HG03060 (cell line): ENCODE data around the gene BCAR3.
"Not testable (repeated sequence)": the region's sequence is repeated elsewhere in the genome, so short reads cannot be mapped to it uniquely, and the experiment has no call there.

ENCODE experiments used
- ATAC-seq: cut with Tn5 transposase; IDR thresholded peaks from one replicate; pipeline ENCODE4 v1.9.1; 2021; ENCODE audit warnings: low read depth, moderate number of reproducible peaks; ENCODE audit not compliant: unreplicated experiment

Gene BCAR3

GRCh38 chr1:93707956-93708355, 26.3 kb upstream of the BCAR3 start:
- ATAC-seq, result peak; percentile 58

DNA sequence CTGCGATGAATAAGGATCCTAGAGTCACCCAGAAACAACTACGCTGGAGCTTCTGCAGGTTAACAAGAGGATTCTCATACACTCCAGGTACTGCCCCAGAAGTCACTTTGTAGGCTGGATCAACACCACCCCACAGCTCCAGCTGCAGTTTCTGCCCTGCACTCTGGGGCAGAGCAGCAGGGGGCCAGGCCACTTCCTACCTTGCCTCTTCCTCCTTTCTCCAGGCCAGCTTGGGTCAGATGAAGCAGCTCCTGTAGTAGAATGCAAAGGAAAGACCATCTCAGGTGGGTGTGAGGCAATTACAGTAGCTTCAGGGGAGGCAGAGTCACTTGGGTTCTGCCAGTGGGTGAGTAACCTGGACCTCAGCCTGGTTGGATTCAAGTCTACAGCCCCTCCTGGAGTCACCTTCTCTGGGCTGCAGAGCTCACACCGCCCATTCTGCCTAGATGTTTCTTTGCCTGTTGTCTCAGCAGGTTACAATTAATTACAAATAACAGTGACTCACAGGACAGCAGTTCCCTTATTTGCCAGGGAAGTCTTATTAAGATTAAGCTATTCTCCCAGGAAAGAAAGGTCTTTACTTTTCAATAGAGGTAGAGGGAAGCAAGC, 24.4 kb upstream of the BCAR3 start:
- ATAC-seq, result no peak

DNA sequence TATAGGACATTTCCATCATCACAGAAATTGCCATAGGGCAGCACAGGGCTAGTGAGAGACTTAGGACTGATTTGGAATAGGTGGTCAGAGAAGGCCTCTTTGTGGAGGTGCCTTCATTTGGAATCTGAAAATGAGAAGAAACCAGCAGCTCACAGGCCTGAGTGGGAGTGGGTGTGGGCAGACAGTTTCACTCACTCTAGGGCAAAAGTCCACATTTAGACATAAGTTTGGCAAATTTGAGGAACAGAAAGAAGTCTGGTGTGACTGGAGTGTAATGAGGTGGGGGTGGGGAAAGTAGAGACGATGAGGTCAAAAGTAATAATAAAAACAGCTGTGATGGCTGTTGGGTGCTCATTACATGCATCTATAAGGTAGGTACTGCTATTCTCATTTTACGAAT, 22.4 kb upstream of the BCAR3 start:
- no peak for ATAC-seq

DNA sequence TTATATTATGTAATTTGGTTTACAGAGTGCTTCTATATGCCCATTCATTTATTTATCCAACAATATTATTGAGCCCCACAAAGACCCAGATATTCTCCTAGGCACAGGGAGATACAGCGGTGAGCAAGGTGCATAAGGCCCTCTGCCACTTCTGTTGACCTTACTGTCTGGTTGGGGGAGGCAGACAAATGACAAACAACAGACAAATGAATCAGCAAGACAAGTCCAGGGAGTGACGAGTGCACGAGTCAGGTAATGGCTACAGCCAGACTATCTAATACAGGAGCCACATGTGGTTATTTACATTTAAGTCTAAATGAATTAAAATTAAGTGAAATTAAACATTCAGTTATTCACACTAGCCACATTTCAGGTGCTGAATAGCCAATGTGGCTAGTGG, 22.0 kb upstream of the BCAR3 start:
- ATAC-seq, result no peak

DNA sequence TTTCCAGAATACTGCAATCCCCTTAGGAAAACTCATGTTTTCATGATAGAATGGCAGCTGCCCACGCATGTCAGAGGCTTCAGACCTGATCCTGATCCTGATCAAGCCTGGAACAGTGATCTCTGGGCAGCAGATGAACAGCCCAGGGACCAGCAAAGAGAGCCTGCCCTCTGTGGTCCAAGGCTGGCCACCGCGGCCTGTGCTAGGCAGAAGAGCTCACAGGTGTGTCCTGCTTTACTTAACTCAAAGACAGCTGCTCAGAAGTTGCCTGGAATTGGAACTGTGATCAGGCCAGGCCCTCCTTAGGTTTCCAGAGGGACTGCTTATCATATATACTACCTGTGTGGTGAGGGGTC, 21.2 kb upstream of the BCAR3 start:
- no peak for ATAC-seq

- no peak for ATAC-seq
Measured at GRCh38 chr1:93702111-93702827, 20.6 kb upstream of the BCAR3 start.

- ATAC-seq, result no peak
Measured at GRCh38 chr1:93701629-93702028, 20.0 kb upstream of the BCAR3 start.

- no peak for ATAC-seq
Measured at GRCh38 chr1:93700532-93701469, 19.2 kb upstream of the BCAR3 start.

GRCh38 chr1:93699503-93700168, 18.0 kb upstream of the BCAR3 start:
- no peak for ATAC-seq

DNA sequence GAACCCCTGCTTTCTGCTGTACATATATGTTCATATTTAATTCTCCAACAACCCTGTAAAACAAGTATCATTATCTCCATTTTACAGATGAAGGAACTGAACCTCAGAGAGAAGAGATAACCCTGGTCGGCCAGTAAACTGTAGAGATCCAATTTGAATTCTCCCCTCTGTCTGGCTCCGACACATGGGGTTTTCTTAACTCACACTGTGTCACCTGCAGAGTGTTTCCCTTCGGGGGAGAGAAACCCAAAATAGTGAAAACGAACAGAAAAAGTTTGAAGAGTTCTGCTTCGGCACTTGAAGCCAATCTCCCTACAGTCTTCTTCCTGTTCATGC, 17.4 kb upstream of the BCAR3 start:
- no peak for ATAC-seq

GRCh38 chr1:93698329-93699048, 16.9 kb upstream of the BCAR3 start:
- no peak for ATAC-seq

DNA sequence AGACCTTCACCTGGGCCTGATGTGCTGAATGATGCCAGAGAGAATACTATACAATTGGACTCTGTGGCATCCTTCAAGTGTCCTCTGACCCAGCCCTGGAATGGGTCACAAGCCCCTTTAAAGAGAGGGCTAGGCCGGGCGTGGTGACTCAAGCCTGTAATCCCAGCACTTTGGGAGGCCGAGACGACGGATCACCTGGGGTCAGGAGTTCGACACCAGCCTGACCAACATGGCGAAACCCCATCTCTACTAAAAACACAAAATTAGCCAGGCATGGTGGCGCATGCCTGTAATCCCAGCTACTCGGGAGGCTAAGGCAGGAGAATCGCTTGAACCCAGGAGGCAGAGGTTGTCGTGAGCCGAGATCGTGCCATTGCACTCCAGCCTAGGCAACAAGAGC, 15.9 kb upstream of the BCAR3 start:
- ATAC-seq, result not testable (repeated sequence)

GRCh38 chr1:93695411-93696005, 13.9 kb upstream of the BCAR3 start:
- ATAC-seq, result peak; percentile 45

DNA sequence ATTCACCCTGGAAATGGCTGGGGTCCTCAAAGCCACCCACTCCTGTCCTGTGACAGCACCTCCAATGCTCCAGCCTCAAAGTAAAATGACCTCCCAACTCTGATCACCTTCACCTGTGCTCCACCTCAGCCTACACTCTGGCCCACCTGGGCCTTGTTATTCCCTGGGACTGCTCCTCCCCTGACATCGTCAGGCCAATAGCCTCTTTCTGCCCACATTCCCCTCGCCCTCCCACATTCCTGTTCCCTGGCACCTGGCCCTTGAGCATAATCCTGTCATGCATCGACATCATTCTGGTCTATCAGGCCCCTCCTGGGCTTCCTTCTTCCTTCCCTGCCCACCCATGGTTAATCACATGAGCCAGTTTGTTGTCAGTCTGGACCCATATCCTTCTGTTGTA, 13.2 kb upstream of the BCAR3 start:
- no peak for ATAC-seq

DNA sequence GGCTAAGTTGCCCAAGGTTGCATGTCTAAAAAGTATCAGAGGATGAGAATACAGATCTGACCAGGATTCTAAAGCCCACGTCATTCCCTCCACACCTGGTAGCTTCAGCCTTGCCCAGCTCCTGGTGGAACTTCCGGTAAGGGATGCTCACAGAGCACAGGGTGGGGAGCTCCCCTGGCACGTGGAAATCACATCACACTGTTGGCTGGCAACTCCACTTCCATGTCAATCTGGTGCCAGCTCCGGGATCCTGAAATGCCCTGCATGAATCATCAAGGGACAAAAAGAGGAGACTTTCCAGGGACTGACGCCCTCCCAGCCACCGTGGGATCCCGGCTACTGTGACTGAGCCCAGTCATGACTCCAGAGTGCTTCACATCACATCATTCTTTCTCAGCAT, 12.4 kb upstream of the BCAR3 start:
- ATAC-seq, result no peak

DNA sequence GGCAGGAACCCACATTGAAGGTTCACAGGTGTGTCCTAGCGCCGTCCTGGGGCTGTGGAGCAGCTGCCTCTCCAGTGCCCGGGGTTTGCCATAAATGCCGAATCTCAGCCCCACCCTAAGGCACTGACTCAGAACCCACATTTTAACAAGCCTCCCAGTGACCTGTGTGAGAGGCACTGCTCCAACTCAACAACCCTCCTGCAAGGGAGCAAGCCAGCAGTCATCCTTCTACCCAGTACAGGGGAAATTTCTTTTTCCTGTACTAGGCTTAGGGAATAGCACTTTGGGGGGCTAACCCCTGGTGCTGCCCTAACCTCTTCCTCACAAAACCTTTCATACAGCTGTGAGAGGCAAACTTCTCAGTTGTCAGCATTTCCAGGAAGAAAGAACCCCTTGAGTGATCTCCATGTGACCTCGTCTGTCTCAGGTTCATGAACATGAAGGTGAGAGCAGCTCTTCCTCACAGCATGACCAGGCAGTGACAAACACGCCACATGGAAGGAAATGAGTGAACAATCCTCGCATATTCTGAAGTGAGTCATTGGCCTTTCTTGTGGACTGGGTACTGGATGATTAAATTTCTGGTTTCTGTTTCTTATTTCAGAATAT, 11.4 kb upstream of the BCAR3 start:
- peak; percentile 49 for ATAC-seq

DNA sequence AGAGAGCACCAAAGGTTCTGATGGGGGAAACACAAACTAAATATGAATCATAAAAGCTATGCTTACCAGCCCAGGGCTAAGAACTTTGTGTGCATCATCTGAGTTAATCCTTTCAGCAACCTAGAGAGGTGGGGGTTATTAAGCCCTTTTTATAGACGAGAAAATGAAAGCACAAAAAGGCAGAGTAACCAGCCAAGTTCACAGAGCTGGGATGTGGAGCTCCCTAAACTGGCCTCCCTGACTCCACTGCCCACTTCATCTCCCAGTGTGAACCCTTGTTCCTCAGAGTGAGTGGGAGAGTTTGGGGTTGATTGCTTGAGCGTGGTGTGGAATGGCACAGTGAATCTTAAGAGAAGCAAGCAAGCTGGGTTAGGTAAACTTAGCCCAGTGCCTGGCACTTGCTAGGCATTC, 10.8 kb upstream of the BCAR3 start:
- ATAC-seq, result no peak

GRCh38 chr1:93692026-93692425, 10.4 kb upstream of the BCAR3 start:
- ATAC-seq, result no peak

- ATAC-seq, result no peak
Measured at GRCh38 chr1:93690921-93691789, 9.5 kb upstream of the BCAR3 start.
